Adrenal gland (tissue), 19 donors: ENCODE measurements around the gene EBNA1BP2. TPM values are rescaled to one million over a fixed set of nuclear protein-coding genes. Genes with fewer than 3 reads are reported as not detected.

Experiments used
- DNase-seq, 7 donors: peaks; one replicate each; pipeline ENCODE4 v3.0.0-alpha.2; 2019 to 2020
- H3K27ac ChIP-seq, 5 donors: fragments of 200-600 bp; sonication (generic) in 4 of 5; 1 replicate in 3 of 5; 2 replicates in 2 of 5; pipeline versions ENCODE4 v1.5.1 to v1.8.0; 2016 to 2020; ENCODE audit warnings: mild to moderate bottlenecking in 1 of 5
- H3K27me3 ChIP-seq: fragments of 200-600 bp; 2 replicates; pipeline ENCODE4 v1.8.0; 2021
- H3K36me3 ChIP-seq, 2 donors: fragments of 200-600 bp; replicated peaks in 1 of 2; 1 replicate in 1 of 2; 2 replicates in 1 of 2; pipeline versions ENCODE4 v1.5.1 to v1.8.0; 2018 to 2022
- H3K4me1 ChIP-seq, 2 donors: fragments of 200-600 bp; replicated peaks in 1 of 2; 1 replicate in 1 of 2; 2 replicates in 1 of 2; pipeline versions ENCODE4 v1.5.1 to v1.8.0; 2018 to 2021
- H3K4me3 ChIP-seq, 4 donors: fragments of 200-600 bp; sonication (generic) in 3 of 4; one replicate each; pipeline ENCODE4 v1.5.1; 2016 to 2018
- H3K9me3 ChIP-seq, 3 donors: fragments of 200-600 bp; sonication (generic) in 1 of 3; replicated peaks in 1 of 3; 1 replicate in 2 of 3; 2 replicates in 1 of 3; pipeline versions ENCODE4 v1.5.1 to v1.8.0; 2016 to 2021
- CTCF ChIP-seq, 6 experiments: fragments of 450-650 bp in 4 of 6; fragments of 200-600 bp in 2 of 6; sonication (generic) in 1 of 6; IDR thresholded peaks; 1 replicate in 5 of 6; 2 replicates in 1 of 6; pipeline versions ENCODE4 v1.5.1 to v1.8.0; 2016 to 2021; ENCODE audit warnings: antibody characterized with exemption in 6 of 6, mild to moderate bottlenecking in 2 of 6, moderate library complexity in 1 of 6
- POLR2A ChIP-seq, 2 donors: fragments of 450-650 bp; IDR thresholded peaks; one replicate each; pipeline ENCODE4 v1.6.1; 2017; ENCODE audit warnings: antibody characterized with exemption in 2 of 2, mild to moderate bottlenecking in 2 of 2, moderate library complexity in 1 of 2
- WGBS, 4 donors: extraction: QIAGEN DNeasy Blood & Tissue Kit in 2 of 4; methylation state at CpG; one replicate each; pipeline versions ENCODE4 v1.1.5 to v1.1.7; 2013 to 2017; 5-methylcytosine and 5-hydroxymethylcytosine counted together
- intact Hi-C, 2 donors: fragments of 100-400 bp; cut with DNase I; formaldehyde crosslinking; loops; one replicate each; pipeline versions ENCODE4 v1.14.1 to v1.15.0; 2022 to 2023
- long read RNA-seq, 10 donors: library from polyadenylated mRNA in 3 of 10; unstranded in 2 of 10; stranded (forward) in 1 of 10; transcript quantifications; one replicate each; pipeline ENCODE4 v2.0.0 and lab custom pipeline, GENCODE V29; 2021 to 2026
- polyA plus RNA-seq, 3 donors: library from polyadenylated mRNA; stranded (reverse); fragments of 200-250 nt in 2 of 3; fragments of 350-450 nt in 1 of 3; fragmentation: Illumina TruSeq in 1 of 3; extraction: RNeasy Lipid Tissue Mini Kit (QIAGEN cat#74804) in 1 of 3; gene quantifications; one replicate each; pipeline ENCODE4 v1.2.3, GENCODE V29; 2013 to 2014
- total RNA-seq, 9 donors: library from RNA; depleted of rRNA in 4 of 9; stranded (reverse); fragments of >200 nt in 4 of 9; fragments of 120-200 nt in 1 of 9; fragmentation: NEBNext Ultra II Directional in 1 of 9; extraction: Animal tissue kit (Norgen Biotek cat#: 25700) in 1 of 9; gene quantifications; one replicate each; pipeline versions ENCODE4 v1.1.0 to v1.2.4, GENCODE V29; 2013 to 2023
- donor health status: healthy with polysubstance abuse.
- donor health status: Bipolar disorder and iron deficiency.
- donor health status: DM: yes; HTN: yes; CAD: no.
- donor health status: DM: no; HTN: no; CAD: no.
- donor health status: DM: no; HTN: no; CAD: no.
- donor health status: DM: yes; HTN: yes; CAD: no.

The EBNA1BP2 gene
- total RNA-seq: 10 to 100 TPM; 33.4 to 79.7 (median 52.4) TPM
- polyA plus RNA-seq: 100 to 1,000 TPM in 1 of 3 donors, 10 to 100 TPM in 2; 32.6 to 189 (median 37.2) TPM
- long read RNA-seq, donor 1, transcript EBNA1BP2-201 (9 exons, 1,322 nt): major isoform, 30 of 73 reads
- long read RNA-seq, donor 1, partial matches to known transcripts: 39 of 73 reads
- long read RNA-seq, donor 1, other reads (novel, unspliced or antisense): 0 of 73 reads
- long read RNA-seq, donor 2, transcript EBNA1BP2-201 (9 exons, 1,322 nt): major isoform, 19 of 36 reads
- long read RNA-seq, donor 2, partial matches to known transcripts: 14 of 36 reads
- long read RNA-seq, donor 2, other reads (novel, unspliced or antisense): 0 of 36 reads
- long read RNA-seq, donor 3, transcript EBNA1BP2-201 (9 exons, 1,322 nt): major isoform, 30 of 51 reads
- long read RNA-seq, donor 3, partial matches to known transcripts: 18 of 51 reads
- long read RNA-seq, donor 3, other reads (novel, unspliced or antisense): 0 of 51 reads
- long read RNA-seq, donor 4, transcript EBNA1BP2-201 (9 exons, 1,322 nt): major isoform, 43 of 49 reads
- long read RNA-seq, donor 4, partial matches to known transcripts: 3 of 49 reads
- long read RNA-seq, donor 4, other reads (novel, unspliced or antisense): 1 of 49 reads
- long read RNA-seq, donor 5, transcript EBNA1BP2-201 (9 exons, 1,322 nt): major isoform, 55 of 60 reads
- long read RNA-seq, donor 5, partial matches to known transcripts: 0 of 60 reads
- long read RNA-seq, donor 5, other reads (novel, unspliced or antisense): 4 of 60 reads
- long read RNA-seq, donor 6, transcript EBNA1BP2-201 (9 exons, 1,322 nt): major isoform, 22 of 31 reads
- long read RNA-seq, donor 6, partial matches to known transcripts: 4 of 31 reads
- long read RNA-seq, donor 6, other reads (novel, unspliced or antisense): 2 of 31 reads
- long read RNA-seq, donor 7, transcript EBNA1BP2-201 (9 exons, 1,322 nt): major isoform, 16 of 28 reads
- long read RNA-seq, donor 7, partial matches to known transcripts: 9 of 28 reads
- long read RNA-seq, donor 7, other reads (novel, unspliced or antisense): 0 of 28 reads
- long read RNA-seq, donor 8, transcript EBNA1BP2-201 (9 exons, 1,322 nt): major isoform, 31 of 39 reads
- long read RNA-seq, donor 8, partial matches to known transcripts: 5 of 39 reads
- long read RNA-seq, donor 8, other reads (novel, unspliced or antisense): 0 of 39 reads
- long read RNA-seq, donor 9, transcript EBNA1BP2-201 (9 exons, 1,322 nt): major isoform, 14 of 32 reads
- long read RNA-seq, donor 9, partial matches to known transcripts: 15 of 32 reads
- long read RNA-seq, donor 9, other reads (novel, unspliced or antisense): 0 of 32 reads
- long read RNA-seq, donor 10, transcript EBNA1BP2-201 (9 exons, 1,322 nt): major isoform, 19 of 26 reads
- long read RNA-seq, donor 10, partial matches to known transcripts: 5 of 26 reads
- long read RNA-seq, donor 10, other reads (novel, unspliced or antisense): 0 of 26 reads

GRCh38 chr1:43171876-43172526 lies at the start of gene EBNA1BP2, which contains the start of gene CFAP57:
Gene EBNA1BP2 (minus strand): TSS chr1:43172290. CDS start chr1:43172118, 172 bp downstream.
Gene CFAP57 (plus strand): TSS chr1:43172330. CDS start chr1:43172754, 424 bp downstream.
- intact Hi-C loops: no loop called here
- Histone ChIP-seq H3K4me1 (peaks cover 6 to 14% of the 10 kb centered on the region in 2 donors), H3K36me3 (peaks cover 0 to 28% of the 10 kb centered on the region in 2 donors), H3K27ac (peak within 1 kb of the TSS in 1 of 5 donors; percentile 58), H3K4me3 (peak within 1 kb of the TSS; percentile 57 to 95 (median 88)), H3K9me3 (no peaks in the 10 kb centered on the region), H3K27me3 (peaks cover 3% of the 10 kb centered on the region)
- peak; percentile 88 to 98 (median 92) for DNase-seq
- TF ChIP-seq POLR2A (IDR thresholded peaks at IDR 0.05) (no peak), CTCF (IDR thresholded peaks at IDR 0.05) (no peak)
- 0 to 1% (median 0%) methylated on average over 2 to 45 of the region's 45 CpGs for WGBS, 4 donors

GRCh38 chr1:43221797-43222196 lies 49.7 kb upstream of the EBNA1BP2 start:
- intact Hi-C loops: no loop called here
- TF ChIP-seq CTCF (IDR thresholded peaks at IDR 0.05): no peak
- Histone ChIP-seq H3K36me3 (no peaks in the 10 kb centered on the region), H3K4me1 (no peaks in the 10 kb centered on the region), H3K27ac (no peak overlapping the region), H3K9me3 (no peaks in the 10 kb centered on the region), H3K4me3 (no peak overlapping the region), H3K27me3 (no peaks in the 10 kb centered on the region)
- no peak for DNase-seq
- 90 to 100% (median 100%) methylated on average over 1 of the region's 1 CpG; no CpG with 5 or more reads in 1 of the 4 donors for WGBS, 4 donors

GRCh38 chr1:43220905-43221778 lies 49.1 kb upstream of the EBNA1BP2 start:
- Histone ChIP-seq H3K27me3 (no peaks in the 10 kb centered on the region), H3K27ac (no peak overlapping the region), H3K4me3 (no peak overlapping the region), H3K4me1 (no peaks in the 10 kb centered on the region), H3K9me3 (no peaks in the 10 kb centered on the region), H3K36me3 (no peaks in the 10 kb centered on the region)
- TF ChIP-seq POLR2A (IDR thresholded peaks at IDR 0.05): no peak
- TF ChIP-seq CTCF (IDR thresholded peaks at IDR 0.05): no peak
- WGBS, 4 donors: 66 to 85% (median 75%) methylated on average over 7 of the region's 7 CpGs
- intact Hi-C loops: no loop called here
- DNase-seq: no peak
